MM.1S (cell line): ENCODE measurements around the gene LRRC4C.

Experiments used
- DNase-seq: peaks from one replicate; pipeline ENCODE4 v3.0.0-alpha.2; 2015
- H2AFZ ChIP-seq: fragments of 300-600 bp; sonication (generic); 2 replicates; pipeline ENCODE4 v1.6.0; 2016; ENCODE audit warnings: antibody characterized with exemption, low read length
- H3F3A ChIP-seq: fragments of 300-600 bp; sonication (generic); 2 replicates; pipeline ENCODE4 v1.6.1; 2016; ENCODE audit warnings: mild to moderate bottlenecking, antibody characterized with exemption, low read length, moderate library complexity, mixed read lengths; ENCODE audit not compliant: insufficient read depth
- H3K27ac ChIP-seq: fragments of 300-600 bp; sonication (generic); 2 replicates; pipeline ENCODE4 v1.5.1; 2016; ENCODE audit warnings: mild to moderate bottlenecking, low read length
- H3K27me3 ChIP-seq: fragments of 300-600 bp; sonication (generic); replicated peaks from 2 replicates; pipeline ENCODE4 v1.6.0; 2016; ENCODE audit warnings: low read length; ENCODE audit not compliant: insufficient read depth
- H3K36me3 ChIP-seq: fragments of 300-600 bp; sonication (generic); replicated peaks from 2 replicates; pipeline ENCODE4 v1.6.1; 2016; ENCODE audit warnings: mild to moderate bottlenecking, low read length, mixed read lengths; ENCODE audit not compliant: insufficient read depth
- H3K4me1 ChIP-seq: fragments of 300-600 bp; sonication (generic); 2 replicates; pipeline ENCODE4 v1.6.1; 2016; ENCODE audit warnings: low read length, mixed read lengths
- H3K4me2 ChIP-seq: fragments of 300-600 bp; sonication (generic); 2 replicates; pipeline ENCODE4 v1.6.0; 2016; ENCODE audit warnings: low read depth, low read length
- H3K4me3 ChIP-seq: fragments of 300-600 bp; sonication (generic); 2 replicates; pipeline ENCODE4 v1.5.1; 2016; ENCODE audit warnings: low read length, mixed read lengths
- H3K79me2 ChIP-seq: fragments of 300-600 bp; sonication (generic); 2 replicates; pipeline ENCODE4 v1.6.1; 2016; ENCODE audit warnings: mixed run types, low read length, mixed read lengths
- H3K9ac ChIP-seq: fragments of 300-600 bp; sonication (generic); 2 replicates; pipeline ENCODE4 v1.6.1; 2016; ENCODE audit warnings: low read length, mixed read lengths
- H3K9me2 ChIP-seq: fragments of 300-600 bp; sonication (generic); replicated peaks from 2 replicates; pipeline ENCODE4 v1.6.1; 2016; ENCODE audit warnings: mild to moderate bottlenecking, low read length, mixed read lengths; ENCODE audit not compliant: insufficient read depth
- H3K9me3 ChIP-seq: fragments of 300-600 bp; sonication (generic); replicated peaks from 2 replicates; pipeline ENCODE4 v1.6.1; 2016; ENCODE audit warnings: mild to moderate bottlenecking, low read length, mixed read lengths; ENCODE audit not compliant: insufficient read depth
- H4K20me1 ChIP-seq: fragments of 300-600 bp; sonication (generic); 2 replicates; pipeline ENCODE4 v1.6.1; 2016; ENCODE audit warnings: mild to moderate bottlenecking, low read length, moderate library complexity, mixed read lengths; ENCODE audit not compliant: insufficient read depth
- EZH2 ChIP-seq: fragments of 300-600 bp; sonication (generic); optimal IDR thresholded peaks from 2 replicates; pipeline ENCODE3; 2017; ENCODE audit warnings: low read depth, mild to moderate bottlenecking, antibody characterized with exemption, low read length, mixed read lengths
- EZH2phosphoT487 ChIP-seq: fragments of 300-600 bp; sonication (generic); IDR thresholded peaks from 2 replicates; pipeline ENCODE4 v1.6.1; 2018; ENCODE audit warnings: antibody characterized with exemption, low read length
- TF ChIP-seq, protein P1 (sequence below): fragments of 300-600 bp; sonication (generic); IDR thresholded peaks from 2 replicates; pipeline ENCODE4 v1.5.1; 2016; ENCODE audit warnings: antibody characterized with exemption, low read length, mixed read lengths

Gene LRRC4C

DNA sequence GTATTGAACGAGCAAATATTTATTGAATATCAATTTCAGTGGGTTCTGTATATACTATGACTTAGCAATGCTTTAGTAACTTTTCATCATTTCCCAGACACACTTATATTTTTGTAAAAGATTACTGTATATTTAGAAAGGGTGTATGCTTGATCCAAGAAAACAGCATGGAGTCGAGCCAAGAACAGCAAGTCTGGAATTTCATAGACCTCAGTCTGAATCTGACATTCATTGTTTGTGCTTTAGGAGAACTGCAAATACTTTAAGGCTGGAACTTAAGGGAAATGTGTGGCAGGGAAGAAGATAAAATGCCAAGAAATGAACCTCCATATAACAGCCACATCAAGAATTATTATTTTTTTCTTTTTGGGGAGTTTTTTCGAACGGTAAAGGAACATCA lies 1156.8 kb downstream of the LRRC4C start:
- H3K9me3 ChIP-seq: no peaks in the 10 kb centered on the region
- DNase-seq: no peak
- H3K36me3 ChIP-seq: no peaks in the 10 kb centered on the region
- H3K9ac ChIP-seq: no peak overlapping the region
- H2AFZ ChIP-seq: no peak overlapping the region
- H3K27ac ChIP-seq: no peak overlapping the region
- TF ChIP-seq, protein P1, sequence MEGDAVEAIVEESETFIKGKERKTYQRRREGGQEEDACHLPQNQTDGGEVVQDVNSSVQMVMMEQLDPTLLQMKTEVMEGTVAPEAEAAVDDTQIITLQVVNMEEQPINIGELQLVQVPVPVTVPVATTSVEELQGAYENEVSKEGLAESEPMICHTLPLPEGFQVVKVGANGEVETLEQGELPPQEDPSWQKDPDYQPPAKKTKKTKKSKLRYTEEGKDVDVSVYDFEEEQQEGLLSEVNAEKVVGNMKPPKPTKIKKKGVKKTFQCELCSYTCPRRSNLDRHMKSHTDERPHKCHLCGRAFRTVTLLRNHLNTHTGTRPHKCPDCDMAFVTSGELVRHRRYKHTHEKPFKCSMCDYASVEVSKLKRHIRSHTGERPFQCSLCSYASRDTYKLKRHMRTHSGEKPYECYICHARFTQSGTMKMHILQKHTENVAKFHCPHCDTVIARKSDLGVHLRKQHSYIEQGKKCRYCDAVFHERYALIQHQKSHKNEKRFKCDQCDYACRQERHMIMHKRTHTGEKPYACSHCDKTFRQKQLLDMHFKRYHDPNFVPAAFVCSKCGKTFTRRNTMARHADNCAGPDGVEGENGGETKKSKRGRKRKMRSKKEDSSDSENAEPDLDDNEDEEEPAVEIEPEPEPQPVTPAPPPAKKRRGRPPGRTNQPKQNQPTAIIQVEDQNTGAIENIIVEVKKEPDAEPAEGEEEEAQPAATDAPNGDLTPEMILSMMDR: no peak
- TF ChIP-seq EZH2 (no peak), EZH2phosphoT487 (no peak)
- no peaks in the 10 kb centered on the region for H3K9me2 ChIP-seq
- H3K79me2 ChIP-seq: no peaks in the 10 kb centered on the region
- H4K20me1 ChIP-seq: no peaks in the 10 kb centered on the region
- no peaks in the 10 kb centered on the region for H3F3A ChIP-seq
- no peak overlapping the region for H3K4me3 ChIP-seq
- H3K4me2 ChIP-seq: no peak overlapping the region
- no peaks in the 10 kb centered on the region for H3K4me1 ChIP-seq
- H3K27me3 ChIP-seq: no peaks in the 10 kb centered on the region

DNA sequence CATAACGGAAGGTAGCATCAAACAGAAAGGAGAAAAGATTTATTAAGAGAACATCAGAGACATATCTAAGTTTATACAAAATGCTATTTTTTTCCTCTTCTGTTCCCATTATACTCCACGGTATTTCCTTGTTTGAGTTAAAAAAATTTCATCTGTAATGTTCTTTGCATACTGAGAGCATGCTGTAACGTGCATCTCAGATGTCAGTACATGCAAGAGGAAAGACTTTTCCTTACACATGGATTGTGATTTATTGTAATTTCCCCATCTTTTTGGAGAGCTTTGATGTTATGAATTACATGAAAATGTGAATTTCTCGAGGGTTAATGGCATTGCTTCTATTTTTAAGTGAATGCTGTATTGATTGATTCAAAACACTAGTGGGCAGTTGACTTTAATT lies 1164.0 kb downstream of the LRRC4C start:
- Histone ChIP-seq H3K27ac (no peak overlapping the region), H3K4me2 (no peak overlapping the region), H3F3A (no peaks in the 10 kb centered on the region), H4K20me1 (no peaks in the 10 kb centered on the region), H2AFZ (no peak overlapping the region), H3K4me1 (no peaks in the 10 kb centered on the region), H3K79me2 (no peaks in the 10 kb centered on the region), H3K27me3 (no peaks in the 10 kb centered on the region), H3K9me2 (no peaks in the 10 kb centered on the region), H3K9me3 (no peaks in the 10 kb centered on the region), H3K36me3 (no peaks in the 10 kb centered on the region), H3K4me3 (no peak overlapping the region), H3K9ac (no peak overlapping the region)
- TF ChIP-seq, protein P1: no peak
- TF ChIP-seq EZH2phosphoT487 (no peak), EZH2 (no peak)
- DNase-seq: no peak

DNA sequence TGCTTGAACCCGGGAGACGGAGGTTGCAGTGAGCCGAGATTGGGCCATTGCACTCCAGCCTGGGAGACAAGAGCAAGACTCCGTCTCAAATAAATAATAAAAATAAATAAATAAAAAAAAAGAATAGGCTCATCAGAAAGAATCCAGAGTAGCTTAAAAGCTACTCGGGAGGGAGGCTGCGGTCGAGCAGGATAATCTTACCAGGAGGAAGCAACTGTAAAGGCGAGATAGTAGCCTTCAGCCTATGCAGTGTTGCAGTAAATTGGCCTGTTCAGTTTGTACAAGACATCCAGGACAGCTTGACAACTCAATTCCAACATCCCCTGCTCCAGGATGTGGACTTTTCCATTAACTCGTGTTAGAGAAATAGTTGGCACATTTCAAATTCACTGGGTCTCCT lies 1164.7 kb downstream of the LRRC4C start:
- no peaks in the 10 kb centered on the region for H3K9me2 ChIP-seq
- no peak overlapping the region for H2AFZ ChIP-seq
- H3K79me2 ChIP-seq: no peaks in the 10 kb centered on the region
- no peak for TF ChIP-seq EZH2
- TF ChIP-seq, protein P1: no peak
- TF ChIP-seq EZH2phosphoT487: no peak
- no peak overlapping the region for H3K27ac ChIP-seq
- no peaks in the 10 kb centered on the region for H4K20me1 ChIP-seq
- no peaks in the 10 kb centered on the region for H3F3A ChIP-seq
- H3K4me3 ChIP-seq: no peak overlapping the region
- H3K36me3 ChIP-seq: no peaks in the 10 kb centered on the region
- no peaks in the 10 kb centered on the region for H3K4me1 ChIP-seq
- H3K27me3 ChIP-seq: no peaks in the 10 kb centered on the region
- DNase-seq: no peak
- H3K9me3 ChIP-seq: no peaks in the 10 kb centered on the region
- H3K4me2 ChIP-seq: no peak overlapping the region
- no peak overlapping the region for H3K9ac ChIP-seq
